ENCODE results near the gene FUZ. TPM values are rescaled to one million over a fixed set of nuclear protein-coding genes. Genes with fewer than 3 reads are reported as not detected.

The FUZ gene
- total RNA-seq, 1 experiment from 2014 or later: 13.9 TPM

DNA sequence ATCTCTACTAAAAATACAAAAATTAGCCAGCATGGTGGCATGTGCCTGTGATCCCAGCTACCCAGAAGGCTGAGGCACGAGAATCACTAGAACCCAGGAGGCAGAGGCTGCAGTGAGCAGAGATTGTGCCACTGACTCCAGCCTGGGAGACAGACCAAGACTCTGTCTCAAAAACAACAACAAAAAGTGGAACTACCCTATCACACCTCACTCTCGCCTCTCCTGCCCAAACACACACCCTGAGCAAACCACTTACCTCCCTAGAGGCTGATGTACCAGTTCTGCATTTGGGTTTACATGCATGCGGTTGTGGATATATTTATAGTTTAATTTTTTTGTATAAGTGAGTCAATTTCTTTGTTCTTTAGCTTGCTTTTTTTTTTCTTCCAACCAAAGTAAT lies 30.2 kb upstream of the FUZ start:
- H3K27me3 ChIP-seq (ENCODE audit: control insufficient read depth, insufficient read depth, low read length): no peaks in the 10 kb centered on the region
- in situ Hi-C loops (cut with HindIII; ENCODE audit: low pct_unique_long_range_greater_than_20kb, low sequenced_read_pairs) (no loop called here), intact Hi-C loops (cut with micrococcal nuclease; ENCODE audit: unreplicated experiment) (no loop called here)
- ChIA-PET CTCF (no interaction called here), POLR2A (no interaction called here)
- H3K27ac ChIP-seq (ENCODE audit: low read length): no peak overlapping the region
- no peak for TF ChIP-seq POLR2AphosphoS5 (IDR thresholded peaks at IDR 0.05; ENCODE audit: low read depth, low read length)
- no peak for TF ChIP-seq CTCF (IDR thresholded peaks at IDR 0.05)
- TF ChIP-seq SIN3A (IDR thresholded peaks at IDR 0.05; ENCODE audit: borderline replicate concordance, insufficient read depth, low read depth, low read length): no peak
- no peak for TF ChIP-seq REST (IDR thresholded peaks at IDR 0.05; ENCODE audit: insufficient read depth in 1 of 2, low read depth in 2 of 2, low read length in 1 of 2)
- no peak for TF ChIP-seq TCF7L2 (IDR thresholded peaks at IDR 0.05; ENCODE audit: low read depth, low read length)
- BruUV-seq (replicated peaks): no TSS peak
- H3K4me1 ChIP-seq (ENCODE audit: control insufficient read depth, insufficient read depth, low read length): no peaks in the 10 kb centered on the region; the same call in 1 of the 2 replicates
- H3K4me3 ChIP-seq (ENCODE audit: low read depth in 2 of 2, low read length in 2 of 2): no peak overlapping the region
- DNase-seq (ENCODE audit: low read depth, low spot score): no peak
- ATAC-seq: no peak
- H3K9me3 ChIP-seq (ENCODE audit: control insufficient read depth, insufficient read depth, low read depth, low read length): no peaks in the 10 kb centered on the region
- no peaks in the 10 kb centered on the region; the same call in 1 of the 2 replicates for H3K36me3 ChIP-seq (ENCODE audit: control insufficient read depth, insufficient read depth, low read length)

DNA sequence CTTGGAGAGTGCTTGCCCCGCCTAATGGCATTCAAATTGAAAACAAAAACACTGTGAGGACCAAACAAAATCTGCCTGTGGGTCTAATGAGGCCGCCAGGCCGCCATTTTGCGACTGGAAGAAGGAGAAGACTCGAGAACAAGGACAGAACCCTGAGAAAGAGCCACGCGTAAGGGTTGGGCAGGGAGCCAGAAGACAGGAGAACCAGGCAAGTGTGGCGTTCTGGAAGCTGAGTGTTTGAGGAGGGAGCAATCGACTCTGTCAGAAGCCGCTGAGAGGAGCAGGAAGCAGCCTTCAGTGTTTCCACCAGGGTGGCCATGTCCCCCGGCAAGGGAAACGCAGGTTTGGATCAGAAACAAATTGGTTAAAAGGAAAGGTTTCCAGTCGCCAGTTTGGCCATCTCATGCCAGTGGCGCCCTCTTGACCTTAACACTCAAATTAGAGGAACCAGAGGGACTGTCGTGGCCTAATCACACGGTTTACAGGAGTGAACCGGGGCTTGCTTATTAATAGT lies 27.7 kb upstream of the FUZ start:
- H3K36me3 ChIP-seq (ENCODE audit: control insufficient read depth, insufficient read depth, low read length): no peaks in the 10 kb centered on the region; the same call in 1 of the 2 replicates
- no peaks in the 10 kb centered on the region for H3K9me3 ChIP-seq (ENCODE audit: control insufficient read depth, insufficient read depth, low read depth, low read length)
- ChIA-PET POLR2A (no interaction called here), CTCF (no interaction called here)
- in situ Hi-C loops (cut with HindIII; ENCODE audit: low pct_unique_long_range_greater_than_20kb, low sequenced_read_pairs) (no loop called here), intact Hi-C loops (cut with micrococcal nuclease; ENCODE audit: unreplicated experiment) (no loop called here)
- H3K27me3 ChIP-seq (ENCODE audit: control insufficient read depth, insufficient read depth, low read length): no peaks in the 10 kb centered on the region
- no peak overlapping the region for H3K27ac ChIP-seq (ENCODE audit: low read length)
- no peak for DNase-seq (ENCODE audit: low read depth, low spot score)
- H3K4me3 ChIP-seq (ENCODE audit: low read depth in 2 of 2, low read length in 2 of 2): no peak overlapping the region
- TF ChIP-seq SIN3A (IDR thresholded peaks at IDR 0.05; ENCODE audit: borderline replicate concordance, insufficient read depth, low read depth, low read length): no peak
- no peak for TF ChIP-seq CTCF (IDR thresholded peaks at IDR 0.05)
- no peak for TF ChIP-seq REST (IDR thresholded peaks at IDR 0.05; ENCODE audit: insufficient read depth in 1 of 2, low read depth in 2 of 2, low read length in 1 of 2)
- no peak for ATAC-seq
- H3K4me1 ChIP-seq (ENCODE audit: control insufficient read depth, insufficient read depth, low read length): no peaks in the 10 kb centered on the region; the same call in 1 of the 2 replicates
- no TSS peak for BruUV-seq (replicated peaks)
